K562 (cell line): ENCODE data around the gene CLCNKA. TPM values are rescaled to one million over a fixed set of nuclear protein-coding genes. Genes with fewer than 3 reads are reported as not detected.

Experiments used
- BHLHE40 ChIP-seq: IDR thresholded peaks from 2 replicates; pipeline ENCODE4 v1.6.1; 2011; ENCODE audit warnings: low read length, improper control_type of control experiment
- CBFA2T2 ChIP-seq: fragments of 450-650 bp; conservative IDR thresholded peaks from 2 replicates; pipeline ENCODE4 v1.6.1; 2017; ENCODE audit warnings: mild to moderate bottlenecking
- CEBPG ChIP-seq, 3 experiments: fragments of 200-800 bp in 1 of 3; sonication (Bioruptor generic) in 1 of 3; sonication (generic) in 1 of 3; formaldehyde crosslinking in 1 of 3; IDR thresholded peaks in 2 of 3; conservative IDR thresholded peaks in 1 of 3; 2 replicates each; pipeline versions ENCODE4 v1.6.1 to v1.8.0; 2016 to 2022; ENCODE audit warnings: missing compliant biosample characterization in 2 of 3, missing genetic modification characterization in 2 of 3, mild to moderate bottlenecking in 1 of 3, missing genetic modification reagents in 1 of 3
- CREB3L1 ChIP-seq: fragments of 450-650 bp; IDR thresholded peaks from 2 replicates; pipeline ENCODE4 v1.6.1; 2014; ENCODE audit warnings: low read depth, mild to moderate bottlenecking, moderate library complexity, borderline replicate concordance
- CXXC5 ChIP-seq: fragments of 250-450 bp; sonication (Bioruptor Pico); IDR thresholded peaks from 2 replicates; pipeline ENCODE4 v1.8.0; 2022; ENCODE audit warnings: inconsistent platforms, mild to moderate bottlenecking, moderate library complexity
- E2F8 ChIP-seq: fragments of 450-650 bp; IDR thresholded peaks from 2 replicates; pipeline ENCODE4 v1.7.1; 2018; ENCODE audit warnings: mild to moderate bottlenecking, low read depth; ENCODE audit not compliant: partially characterized antibody
- EWSR1 ChIP-seq: fragments of 450-650 bp; IDR thresholded peaks from 2 replicates; pipeline ENCODE4 v1.6.1; 2018; ENCODE audit warnings: borderline replicate concordance, mild to moderate bottlenecking, low read depth, moderate library complexity; ENCODE audit not compliant: partially characterized antibody
- FOXA1 ChIP-seq: fragments of 450-650 bp; IDR thresholded peaks from 2 replicates; pipeline ENCODE4 v1.6.1; 2016; ENCODE audit warnings: mild to moderate bottlenecking, borderline replicate concordance
- GTF2A2 ChIP-seq: IDR thresholded peaks from 2 replicates; pipeline ENCODE4 v1.6.1; 2016; ENCODE audit warnings: mild to moderate bottlenecking, missing genetic modification characterization, missing compliant biosample characterization
- KDM5B ChIP-seq: fragments of 200-600 bp; sonication (generic); IDR thresholded peaks from 2 replicates; pipeline ENCODE4 v1.6.1; 2012; ENCODE audit warnings: low read depth, mild to moderate bottlenecking, moderate library complexity, low read length, control low read depth, inconsistent platforms; ENCODE audit not compliant: insufficient replicate concordance
- KLF1 ChIP-seq: fragments of 450-650 bp; IDR thresholded peaks from 2 replicates; pipeline ENCODE4 v1.6.1; 2016; ENCODE audit warnings: missing genetic modification characterization, missing compliant biosample characterization
- L3MBTL2 ChIP-seq: fragments of 450-650 bp; IDR thresholded peaks from 2 replicates; pipeline ENCODE4 v1.6.1; 2016; ENCODE audit warnings: mild to moderate bottlenecking, moderate library complexity
- MAX ChIP-seq: sonication (generic); formaldehyde crosslinking; IDR thresholded peaks from 2 replicates; pipeline ENCODE4 v1.9.0; 2022; ENCODE audit warnings: mild to moderate bottlenecking, missing genetic modification reagents
- TBL1XR1 ChIP-seq, 2 experiments: IDR thresholded peaks; 2 replicates each; pipeline ENCODE4 v1.6.1; 2012; ENCODE audit warnings: improper control_type of control experiment in 2 of 2, low read length in 2 of 2, mild to moderate bottlenecking in 1 of 2
- XRCC3 ChIP-seq: fragments of 450-650 bp; IDR thresholded peaks from 2 replicates; pipeline ENCODE4 v1.6.1; 2017; ENCODE audit warnings: mild to moderate bottlenecking, moderate library complexity
- YY1 ChIP-seq, 3 experiments: IDR thresholded peaks; 2 replicates each; pipeline ENCODE4 v1.6.1; 2011; ENCODE audit warnings: low read length in 2 of 3, mild to moderate bottlenecking in 2 of 3, moderate library complexity in 2 of 3, borderline replicate concordance in 1 of 3, control low read depth in 1 of 3, low read depth in 1 of 3; ENCODE audit not compliant: insufficient read depth in 3 of 3, insufficient replicate concordance in 2 of 3, control insufficient read depth in 1 of 3, insufficient read length in 1 of 3; ENCODE audit errors: extremely low read depth in 1 of 3
- ZBTB8A ChIP-seq: fragments of 450-650 bp; IDR thresholded peaks from 2 replicates; pipeline ENCODE4 v1.6.1; 2018; ENCODE audit warnings: mild to moderate bottlenecking, moderate library complexity; ENCODE audit not compliant: partially characterized antibody
- ZFP30 ChIP-seq: fragments of 250-450 bp; sonication (Bioruptor Pico); IDR thresholded peaks from 2 replicates; pipeline ENCODE4 v1.8.0; 2022; ENCODE audit warnings: moderate library complexity, mild to moderate bottlenecking, inconsistent platforms, borderline replicate concordance
- ZNF253 ChIP-seq: fragments of 250-450 bp; sonication (Bioruptor Pico); conservative IDR thresholded peaks from 2 replicates; pipeline ENCODE4 v1.6.1; 2021; ENCODE audit warnings: mild to moderate bottlenecking
- ZNF583 ChIP-seq: fragments of 250-450 bp; sonication (Bioruptor Pico); IDR thresholded peaks from 2 replicates; pipeline ENCODE4 v1.4.0; 2020
- polyA plus RNA-seq, 8 experiments: library from polyadenylated mRNA; depleted of rRNA in 4 of 8; stranded (reverse) in 5 of 8; unstranded in 3 of 8; fragments of >200 nt; fragmentation: Nextera tagmentation in 2 of 8; fragmentation: Illumina TruSeq in 1 of 8; extraction: Ambion mirVana in 2 of 8; extraction: Trizol in 1 of 8; gene quantifications; 2 replicates each; pipeline versions ENCODE4 v1.2.1 to v1.2.3, GENCODE V29; 2011 to 2014; ENCODE audit warnings: inconsistent platforms in 1 of 8, missing spikeins in 1 of 8
- total RNA-seq, 7 experiments: library from RNA; depleted of rRNA in 6 of 7; stranded (reverse); fragments of >200 nt in 6 of 7; fragmentation: Illumina TruSeq in 2 of 7; extraction: Trizol in 2 of 7; gene quantifications; 2 replicates each; pipeline versions ENCODE4 v1.2.1 to v1.2.3, GENCODE V29; 2011 to 2021; ENCODE audit warnings: low replicate concordance in 1 of 7
- TF ChIP-seq, protein P1 (sequence below): sonication (generic); formaldehyde crosslinking; IDR thresholded peaks from 2 replicates; pipeline ENCODE4 v1.8.0; 2023; ENCODE audit warnings: mild to moderate bottlenecking, missing genetic modification reagents

CLCNKA gene
- total and polyA plus RNA-seq, 9 of the 15 experiments (the other 6 are each of a cell fraction or from before 2014, with no cell fraction given), result 0.03 to 0.37 (median 0.10) TPM; not detected in 3

DNA sequence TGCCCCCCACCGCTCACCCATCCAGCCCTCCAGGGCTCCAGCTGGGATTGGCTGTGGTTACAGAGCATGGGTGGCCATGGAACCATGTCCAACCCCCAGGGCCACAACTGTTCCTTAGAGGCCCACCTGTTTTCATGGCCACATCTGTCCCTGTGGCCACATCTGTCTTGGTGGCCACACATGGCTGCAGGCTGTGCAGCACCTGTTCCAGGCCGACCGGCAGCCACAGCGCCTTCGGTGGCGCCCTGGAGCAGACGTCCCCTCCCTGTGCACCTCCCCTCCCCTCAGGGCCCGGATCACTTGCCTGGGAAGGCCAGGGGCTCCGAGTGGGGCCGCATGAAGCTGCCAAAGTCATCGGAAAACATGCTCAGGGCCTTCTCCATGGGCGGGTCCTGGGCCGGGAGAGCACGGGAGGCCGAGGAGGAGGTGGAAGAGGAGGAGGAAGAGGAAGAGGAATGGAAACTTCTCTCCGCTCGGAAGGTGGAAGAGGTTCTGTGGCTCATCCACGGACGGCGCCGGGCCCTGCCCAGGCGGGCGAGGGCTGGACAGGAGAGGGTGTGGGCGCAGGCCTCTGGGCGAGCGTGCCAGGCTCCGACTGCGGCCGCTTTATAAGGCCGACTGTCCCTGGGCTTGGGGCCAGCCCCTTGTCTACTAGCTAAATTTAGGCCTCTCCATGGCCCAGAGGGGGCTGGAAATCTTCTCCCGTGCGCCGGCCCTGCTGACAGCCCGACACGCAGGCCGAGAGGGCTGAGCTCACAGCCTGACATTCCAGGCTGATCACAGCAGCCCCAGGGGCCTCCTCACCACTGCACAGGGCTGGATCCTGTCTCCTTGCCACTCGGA is 4.2 kb upstream of the CLCNKA start, which contains the start of gene HSPB7 (continued):
- TF ChIP-seq ZFP30 (no peak), L3MBTL2 (peak; percentile 34; the same call in 1 of the 2 replicates), CBFA2T2 (peak; percentile 73), CREB3L1 (no peak), ZBTB8A (no peak), BHLHE40 (no peak), MAX (CRISPR knock-in tag) (peak; percentile 89), E2F8 (no peak), CXXC5 (CRISPR knock-in tag) (no peak), FOXA1 (no peak), EWSR1 (no peak), TBL1XR1 (IDR thresholded peaks at IDR 0.05; ENCODE audit: low read length in 2 of 2) (no peak), YY1 (IDR thresholded peaks at IDR 0.05; ENCODE audit: borderline replicate concordance in 1 of 3, control insufficient read depth in 1 of 3, extremely low read depth in 1 of 3, insufficient read depth in 3 of 3, insufficient read length in 1 of 3, insufficient replicate concordance in 2 of 3, low read depth in 1 of 3, low read length in 2 of 3) (peak in 2 of 3 experiments; percentile 45 to 64), CEBPG (CRISPR knock-in tag; IDR thresholded peaks at IDR 0.05) (no peak), CEBPG (tag; conservative IDR thresholded peaks at IDR 0.05 in 1 of 2, IDR thresholded peaks at IDR 0.05 in 1 of 2) (no peak), ZNF583 (no peak), KDM5B (peak; percentile 37), GTF2A2 (tag) (no peak), ZNF253 (CRISPR knock-in tag) (no peak), KLF1 (tag) (no peak), XRCC3 (no peak)
- TF ChIP-seq, protein P1, sequence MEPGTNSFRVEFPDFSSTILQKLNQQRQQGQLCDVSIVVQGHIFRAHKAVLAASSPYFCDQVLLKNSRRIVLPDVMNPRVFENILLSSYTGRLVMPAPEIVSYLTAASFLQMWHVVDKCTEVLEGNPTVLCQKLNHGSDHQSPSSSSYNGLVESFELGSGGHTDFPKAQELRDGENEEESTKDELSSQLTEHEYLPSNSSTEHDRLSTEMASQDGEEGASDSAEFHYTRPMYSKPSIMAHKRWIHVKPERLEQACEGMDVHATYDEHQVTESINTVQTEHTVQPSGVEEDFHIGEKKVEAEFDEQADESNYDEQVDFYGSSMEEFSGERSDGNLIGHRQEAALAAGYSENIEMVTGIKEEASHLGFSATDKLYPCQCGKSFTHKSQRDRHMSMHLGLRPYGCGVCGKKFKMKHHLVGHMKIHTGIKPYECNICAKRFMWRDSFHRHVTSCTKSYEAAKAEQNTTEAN (CRISPR knock-in tag), result no peak
